Activated naive CD8-positive, alpha-beta T cell treated with anti-CD3 and anti-CD28 coated beads, Interleukin-2, amount 50 U/mL, for 24 hours (primary cell): Measurements from ENCODE around the gene GRM3.

Experiments
- ATAC-seq: fragments of 150-1000 bp; cut with Tn5 transposase; one replicate; pipeline ENCODE4 v1.10.0; 2021
- DNase-seq: peaks from one replicate; pipeline ENCODE4 v3.0.0; 2021
- H3K27ac Mint-ChIP-seq: one replicate; pipeline ENCODE4 v1.8.0; 2021; ENCODE audit warnings: mild to moderate bottlenecking, mixed read lengths
- H3K27me3 Mint-ChIP-seq: one replicate; pipeline ENCODE4 v1.8.0; 2021; ENCODE audit warnings: mixed read lengths
- H3K36me3 Mint-ChIP-seq: one replicate; pipeline ENCODE4 v1.8.0; 2021; ENCODE audit warnings: low read depth, mixed read lengths
- H3K4me1 Mint-ChIP-seq: one replicate; pipeline ENCODE4 v1.8.0; 2021; ENCODE audit warnings: mixed read lengths
- H3K4me3 Mint-ChIP-seq: one replicate; pipeline ENCODE4 v1.8.0; 2021; ENCODE audit warnings: mild to moderate bottlenecking, moderate library complexity, mixed read lengths
- H3K9me3 Mint-ChIP-seq: one replicate; pipeline ENCODE4 v1.8.0; 2021; ENCODE audit warnings: mixed read lengths

Gene GRM3

GRCh38 chr7:86664486-86664885 is 20.8 kb downstream of the GRM3 start:
- no peak overlapping the region for H3K27ac Mint-ChIP-seq
- no peaks in the 10 kb centered on the region for H3K27me3 Mint-ChIP-seq
- no peak overlapping the region for H3K4me3 Mint-ChIP-seq
- no peaks in the 10 kb centered on the region for H3K4me1 Mint-ChIP-seq
- ATAC-seq = no peak
- H3K36me3 Mint-ChIP-seq = no peaks in the 10 kb centered on the region
- no peaks in the 10 kb centered on the region for H3K9me3 Mint-ChIP-seq
- DNase-seq = no peak

- Mint-ChIP-seq H3K9me3 (no peaks in the 10 kb centered on the region), H3K4me1 (no peaks in the 10 kb centered on the region), H3K27me3 (no peaks in the 10 kb centered on the region), H3K4me3 (no peak overlapping the region), H3K36me3 (no peaks in the 10 kb centered on the region), H3K27ac (no peak overlapping the region)
- ATAC-seq (no peak), DNase-seq (no peak)
Measured at GRCh38 chr7:86664991-86665390, 21.3 kb downstream of the GRM3 start.

GRCh38 chr7:86665669-86666068 is 22.0 kb downstream of the GRM3 start:
- DNase-seq = no peak
- Mint-ChIP-seq H3K27me3 (no peaks in the 10 kb centered on the region), H3K9me3 (no peaks in the 10 kb centered on the region), H3K36me3 (no peaks in the 10 kb centered on the region), H3K4me3 (no peak overlapping the region), H3K27ac (no peak overlapping the region), H3K4me1 (no peaks in the 10 kb centered on the region)
- no peak for ATAC-seq

- ATAC-seq = no peak
- no peaks in the 10 kb centered on the region for H3K9me3 Mint-ChIP-seq
- no peak overlapping the region for H3K27ac Mint-ChIP-seq
Measured at GRCh38 chr7:86667732-86668131, 24.0 kb downstream of the GRM3 start.

GRCh38 chr7:86668315-86668714 is 24.6 kb downstream of the GRM3 start:
- Mint-ChIP-seq H3K27ac (no peak overlapping the region), H3K36me3 (no peaks in the 10 kb centered on the region), H3K4me1 (no peaks in the 10 kb centered on the region), H3K9me3 (no peaks in the 10 kb centered on the region), H3K27me3 (no peaks in the 10 kb centered on the region), H3K4me3 (no peak overlapping the region)
- DNase-seq (no peak), ATAC-seq (no peak)

More at GRCh38 chr7:86667732-86668131, 24.0 kb downstream of the GRM3 start:
- Mint-ChIP-seq H3K27me3 (no peaks in the 10 kb centered on the region), H3K4me3 (no peak overlapping the region), H3K4me1 (no peaks in the 10 kb centered on the region), H3K36me3 (no peaks in the 10 kb centered on the region)
- no peak for DNase-seq

GRCh38 chr7:86687831-86688230 is 44.1 kb downstream of the GRM3 start:
- no peak for ATAC-seq
- DNase-seq = no peak
- Mint-ChIP-seq H3K4me1 (no peaks in the 10 kb centered on the region), H3K36me3 (no peaks in the 10 kb centered on the region), H3K4me3 (no peak overlapping the region), H3K27ac (no peak overlapping the region), H3K27me3 (no peaks in the 10 kb centered on the region), H3K9me3 (no peaks in the 10 kb centered on the region)

GRCh38 chr7:86689363-86689762 is 45.7 kb downstream of the GRM3 start:
- Mint-ChIP-seq H3K27me3 (no peaks in the 10 kb centered on the region), H3K36me3 (no peaks in the 10 kb centered on the region), H3K4me3 (no peak overlapping the region), H3K9me3 (no peaks in the 10 kb centered on the region), H3K4me1 (no peaks in the 10 kb centered on the region), H3K27ac (no peak overlapping the region)
- DNase-seq (no peak), ATAC-seq (no peak)

- no peaks in the 10 kb centered on the region for H3K36me3 Mint-ChIP-seq
- no peaks in the 10 kb centered on the region for H3K9me3 Mint-ChIP-seq
- H3K4me1 Mint-ChIP-seq = no peaks in the 10 kb centered on the region
- no peak overlapping the region for H3K27ac Mint-ChIP-seq
- ATAC-seq (no peak), DNase-seq (no peak)
- no peak overlapping the region for H3K4me3 Mint-ChIP-seq
- no peaks in the 10 kb centered on the region for H3K27me3 Mint-ChIP-seq
Measured at GRCh38 chr7:86692755-86693154, 49.0 kb downstream of the GRM3 start.

- peaks cover 1% of the 10 kb centered on the region for H3K27me3 Mint-ChIP-seq
- H3K27ac Mint-ChIP-seq = no peak overlapping the region
- no peaks in the 10 kb centered on the region for H3K9me3 Mint-ChIP-seq
- no peak overlapping the region for H3K4me3 Mint-ChIP-seq
- ATAC-seq (no peak), DNase-seq (no peak)
- no peaks in the 10 kb centered on the region for H3K36me3 Mint-ChIP-seq
- H3K4me1 Mint-ChIP-seq = no peaks in the 10 kb centered on the region
Measured at GRCh38 chr7:86706406-86706805, 62.7 kb downstream of the GRM3 start.

GRCh38 chr7:86708031-86708680 is 64.4 kb downstream of the GRM3 start:
- no peaks in the 10 kb centered on the region for H3K9me3 Mint-ChIP-seq
- H3K4me1 Mint-ChIP-seq = no peaks in the 10 kb centered on the region
- H3K4me3 Mint-ChIP-seq = no peak overlapping the region
- no peaks in the 10 kb centered on the region for H3K36me3 Mint-ChIP-seq
- H3K27ac Mint-ChIP-seq = no peak overlapping the region
- DNase-seq (no peak), ATAC-seq (no peak)
- peaks cover 1% of the 10 kb centered on the region for H3K27me3 Mint-ChIP-seq

- Mint-ChIP-seq H3K4me1 (no peaks in the 10 kb centered on the region), H3K4me3 (no peak overlapping the region), H3K27me3 (no peaks in the 10 kb centered on the region), H3K36me3 (no peaks in the 10 kb centered on the region), H3K9me3 (peaks cover 5% of the 10 kb centered on the region), H3K27ac (no peak overlapping the region)
- ATAC-seq = no peak
- DNase-seq = no peak
Measured at GRCh38 chr7:86720306-86720705, 76.6 kb downstream of the GRM3 start.

- Mint-ChIP-seq H3K27me3 (no peaks in the 10 kb centered on the region), H3K27ac (no peak overlapping the region), H3K4me3 (no peak overlapping the region), H3K4me1 (no peaks in the 10 kb centered on the region), H3K36me3 (no peaks in the 10 kb centered on the region), H3K9me3 (peaks cover 14% of the 10 kb centered on the region)
- DNase-seq (no peak), ATAC-seq (no peak)
Measured at GRCh38 chr7:86733783-86734182, 90.1 kb downstream of the GRM3 start.

- H3K9me3 Mint-ChIP-seq = no peaks in the 10 kb centered on the region
- no peaks in the 10 kb centered on the region for H3K36me3 Mint-ChIP-seq
- H3K27ac Mint-ChIP-seq = no peak overlapping the region
- H3K4me3 Mint-ChIP-seq = no peak overlapping the region
- H3K27me3 Mint-ChIP-seq = no peaks in the 10 kb centered on the region
- DNase-seq (no peak), ATAC-seq (no peak)
- no peaks in the 10 kb centered on the region for H3K4me1 Mint-ChIP-seq
Measured at GRCh38 chr7:86745013-86745745, 101.5 kb downstream of the GRM3 start.

- H3K36me3 Mint-ChIP-seq = no peaks in the 10 kb centered on the region
- no peaks in the 10 kb centered on the region for H3K27me3 Mint-ChIP-seq
- H3K4me3 Mint-ChIP-seq = no peak overlapping the region
- no peaks in the 10 kb centered on the region for H3K9me3 Mint-ChIP-seq
- DNase-seq = no peak
- H3K4me1 Mint-ChIP-seq = no peaks in the 10 kb centered on the region
- H3K27ac Mint-ChIP-seq = no peak overlapping the region
- no peak for ATAC-seq
Measured at GRCh38 chr7:86747698-86748097, 104.0 kb downstream of the GRM3 start.

GRCh38 chr7:86748201-86748600 is 104.5 kb downstream of the GRM3 start:
- no peaks in the 10 kb centered on the region for H3K9me3 Mint-ChIP-seq
- DNase-seq (no peak), ATAC-seq (no peak)
- no peaks in the 10 kb centered on the region for H3K27me3 Mint-ChIP-seq
- H3K4me1 Mint-ChIP-seq = no peaks in the 10 kb centered on the region
- H3K4me3 Mint-ChIP-seq = no peak overlapping the region
- H3K27ac Mint-ChIP-seq = no peak overlapping the region
- H3K36me3 Mint-ChIP-seq = no peaks in the 10 kb centered on the region
